Cardiac muscle cell (in vitro differentiated cells and primary cell): Measurements from ENCODE around the gene HOXA5. TPM values are rescaled to one million over a fixed set of nuclear protein-coding genes. Genes with fewer than 3 reads are reported as not detected.

Experiments
- DNase-seq, 2 donors: peaks; one replicate each; pipeline versions ENCODE4 v3.0.0 to v3.0.0-alpha.2; 2010 to 2017; ENCODE audit warnings: low read depth in 1 of 2, low spot score in 1 of 2
- H3K27ac ChIP-seq: fragments of 200-600 bp; sonication (generic); 2 replicates; pipeline ENCODE4 v1.5.1; 2016
- H3K27me3 ChIP-seq: fragments of 200-600 bp; sonication (generic); 2 replicates; pipeline ENCODE4 v1.6.0; 2016; ENCODE audit warnings: control low read depth
- H3K36me3 ChIP-seq: fragments of 200-600 bp; sonication (generic); 2 replicates; pipeline ENCODE4 v1.5.1; 2016; ENCODE audit warnings: control low read depth
- H3K4me1 ChIP-seq: fragments of 200-600 bp; sonication (generic); 2 replicates; pipeline ENCODE4 v1.8.1; 2017; ENCODE audit warnings: low read depth, mild to moderate bottlenecking, mixed run types
- H3K4me3 ChIP-seq: fragments of 200-600 bp; sonication (generic); 2 replicates; pipeline ENCODE4 v1.5.1; 2016; ENCODE audit warnings: mild to moderate bottlenecking
- H3K9me3 ChIP-seq: fragments of 200-600 bp; sonication (generic); 2 replicates; pipeline ENCODE4 v1.5.1; 2017; ENCODE audit warnings: low read depth, mild to moderate bottlenecking, control low read depth
- CTCF ChIP-seq: IDR thresholded peaks from 2 replicates; pipeline ENCODE4 v1.5.1; 2012; ENCODE audit warnings: low read depth, mild to moderate bottlenecking, low read length
- polyA plus RNA-seq: library from polyadenylated mRNA; unstranded; fragments of >200 nt; fragmentation: Nextera tagmentation; extraction: Ambion mirVana; gene quantifications from 2 replicates; pipeline ENCODE4 v1.2.1, GENCODE V29; 2016
- total RNA-seq: library from RNA; depleted of rRNA; stranded (reverse); fragments of >200 nt; gene quantifications from 2 replicates; pipeline ENCODE4 v1.2.3, GENCODE V29; 2016

HOXA5 gene
- total and polyA plus RNA-seq, 2 experiments from 2014 or later, result not detected

- no peak overlapping the region for H3K4me3 ChIP-seq
- H3K9me3 ChIP-seq, result no peaks in the 10 kb centered on the region
- peaks cover 100% of the 10 kb centered on the region for H3K27me3 ChIP-seq
- H3K27ac ChIP-seq, result no peak overlapping the region
- TF ChIP-seq CTCF, result no peak
- no peaks in the 10 kb centered on the region for H3K36me3 ChIP-seq
- no peaks in the 10 kb centered on the region for H3K4me1 ChIP-seq
- no peak for DNase-seq
Observed at GRCh38 chr7:27091941-27092818, 51.3 kb downstream of the HOXA5 start.

- Histone ChIP-seq H3K9me3 (no peaks in the 10 kb centered on the region), H3K4me3 (no peak overlapping the region), H3K36me3 (no peaks in the 10 kb centered on the region), H3K27me3 (peaks cover 100% of the 10 kb centered on the region), H3K4me1 (no peaks in the 10 kb centered on the region), H3K27ac (no peak overlapping the region)
- TF ChIP-seq CTCF, result no peak
- DNase-seq, result no peak
Observed at GRCh38 chr7:27091105-27091504, 52.4 kb downstream of the HOXA5 start.

Other genes starting within 250 kb of the HOXA5 start
- gene HOXA1, start 47.7 kb downstream of the HOXA5 start, total RNA-seq, result 0.42 and 0.85 TPM in 2 replicates
- gene HOXA1, start 47.7 kb downstream of the HOXA5 start, polyA plus RNA-seq, result 0.07 TPM in 1 of 2 replicates, not detected in the other
- gene HOXA2, start 41.0 kb downstream of the HOXA5 start, total RNA-seq, result 0.27 and 0.53 TPM in 2 replicates
- 0.12 and 0.34 TPM in 2 replicates for gene HOXA2, start 41.0 kb downstream of the HOXA5 start, polyA plus RNA-seq
- 0.14 TPM in 1 of 2 replicates, not detected in the other for gene HOXA4, start 12.9 kb downstream of the HOXA5 start, total RNA-seq
- gene HOXA4, start 12.9 kb downstream of the HOXA5 start, polyA plus RNA-seq, result 0.46 TPM in 1 of 2 replicates, not detected in the other
- not detected in 2 replicates for gene HOXA6, start 4.1 kb upstream of the HOXA5 start, total RNA-seq
- not detected in 2 replicates for gene HOXA6, start 4.1 kb upstream of the HOXA5 start, polyA plus RNA-seq
- gene HOXA3, start 8.9 kb upstream of the HOXA5 start, total RNA-seq, result 1.4 and 9.4 TPM in 2 replicates
- gene HOXA3, start 8.9 kb upstream of the HOXA5 start, polyA plus RNA-seq, result 1.4 TPM in 2 replicates
- gene HOXA7, start 13.0 kb upstream of the HOXA5 start, total RNA-seq, result not detected in 2 replicates
- not detected in 2 replicates for gene HOXA7, start 13.0 kb upstream of the HOXA5 start, polyA plus RNA-seq
- gene HOXA9, start 21.9 kb upstream of the HOXA5 start, total RNA-seq, result not detected in 2 replicates
- gene HOXA9, start 21.9 kb upstream of the HOXA5 start, polyA plus RNA-seq, result not detected in 2 replicates
- not detected in 2 replicates for gene HOXA10, start 30.6 kb upstream of the HOXA5 start, total RNA-seq
- gene HOXA10, start 30.6 kb upstream of the HOXA5 start, polyA plus RNA-seq, result not detected in 2 replicates
- gene HOXA11, start 41.6 kb upstream of the HOXA5 start, total RNA-seq, result not detected in 2 replicates
- not detected in 2 replicates for gene HOXA11, start 41.6 kb upstream of the HOXA5 start, polyA plus RNA-seq
- gene HOXA13, start 56.4 kb upstream of the HOXA5 start, total RNA-seq, result not detected in 2 replicates
- not detected in 2 replicates for gene HOXA13, start 56.4 kb upstream of the HOXA5 start, polyA plus RNA-seq
- gene EVX1, start 99.1 kb upstream of the HOXA5 start, total RNA-seq, result not detected in 2 replicates
- not detected in 2 replicates for gene EVX1, start 99.1 kb upstream of the HOXA5 start, polyA plus RNA-seq